HG02763 (cell line): ENCODE measurements around the gene TBCA.
"Not testable (repeated sequence)": the region's sequence is repeated elsewhere in the genome, so short reads cannot be mapped to it uniquely, and the experiment has no call there.

Source experiments
- ATAC-seq: cut with Tn5 transposase; IDR thresholded peaks from one replicate; pipeline ENCODE4 v1.9.1; 2021; ENCODE audit warnings: mild to moderate bottlenecking, moderate library complexity; ENCODE audit not compliant: unreplicated experiment

The TBCA gene

GRCh38 chr5:77718934-77719610 lies 57.1 kb downstream of the TBCA start:
- no peak for ATAC-seq

- no peak for ATAC-seq
Measured at GRCh38 chr5:77709993-77710685, 66.0 kb downstream of the TBCA start.

DNA sequence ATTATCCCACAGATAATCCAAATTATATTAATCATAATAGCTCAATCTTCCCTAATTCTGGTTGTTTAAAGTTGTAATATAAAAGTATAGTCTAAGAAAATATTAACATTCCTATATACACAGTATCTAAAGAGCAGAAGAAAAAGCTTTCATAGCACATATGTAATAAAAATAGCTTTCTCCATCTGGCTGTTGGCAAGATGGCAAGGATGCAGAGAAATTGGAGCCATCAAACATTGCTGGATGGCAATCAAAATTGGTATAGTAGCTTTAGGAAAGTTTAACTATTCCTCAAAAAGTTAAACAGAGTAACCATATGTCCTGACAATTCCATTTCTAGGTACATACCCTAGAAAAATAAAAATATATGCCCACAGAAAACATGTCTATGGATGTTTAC lies 66.8 kb downstream of the TBCA start:
- ATAC-seq = no peak

- ATAC-seq = no peak
Measured at GRCh38 chr5:77707791-77708190, 68.3 kb downstream of the TBCA start.

- not testable (repeated sequence) for ATAC-seq
Measured at GRCh38 chr5:77699569-77699968, 76.6 kb downstream of the TBCA start.

- no peak for ATAC-seq
Measured at GRCh38 chr5:77698920-77699319, 77.2 kb downstream of the TBCA start.

DNA sequence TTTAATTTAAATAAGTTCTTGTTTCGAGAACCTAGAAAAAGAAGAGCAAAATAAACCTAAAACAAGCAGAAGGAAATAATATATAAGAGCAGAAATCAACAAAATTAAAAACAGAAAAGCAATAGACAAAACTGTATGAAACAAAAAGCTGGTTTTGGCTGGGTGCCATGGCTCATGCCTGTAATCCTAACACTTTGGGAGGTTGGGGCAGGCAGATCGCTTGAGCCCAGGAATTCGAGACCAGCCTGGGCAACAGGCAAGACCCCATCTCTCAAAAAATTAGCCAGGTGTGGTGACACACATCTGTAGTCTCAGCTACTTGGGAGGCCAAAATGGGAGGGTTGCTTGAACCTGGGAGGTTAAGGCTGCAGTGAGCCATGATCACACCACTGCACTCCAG lies 78.4 kb downstream of the TBCA start:
- no peak for ATAC-seq

DNA sequence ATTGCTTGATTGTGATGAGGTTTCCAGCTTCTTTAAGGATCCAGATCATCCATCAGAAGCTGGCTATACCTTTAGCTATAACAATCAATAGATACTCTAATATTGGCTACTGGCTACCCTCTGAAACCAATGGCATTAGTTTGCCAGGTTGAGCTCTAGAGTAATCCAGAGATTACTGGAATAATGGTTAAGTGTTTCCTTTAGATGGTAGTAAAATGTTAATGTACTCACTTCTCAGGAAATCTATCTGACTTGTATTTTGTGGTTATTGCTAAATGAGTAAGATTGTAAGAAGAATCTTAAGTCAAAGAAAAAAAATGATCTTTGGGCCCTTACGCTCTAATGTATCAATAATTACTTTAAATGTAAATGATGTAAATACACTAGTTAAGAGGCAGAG lies 80.0 kb downstream of the TBCA start:
- ATAC-seq = no peak

DNA sequence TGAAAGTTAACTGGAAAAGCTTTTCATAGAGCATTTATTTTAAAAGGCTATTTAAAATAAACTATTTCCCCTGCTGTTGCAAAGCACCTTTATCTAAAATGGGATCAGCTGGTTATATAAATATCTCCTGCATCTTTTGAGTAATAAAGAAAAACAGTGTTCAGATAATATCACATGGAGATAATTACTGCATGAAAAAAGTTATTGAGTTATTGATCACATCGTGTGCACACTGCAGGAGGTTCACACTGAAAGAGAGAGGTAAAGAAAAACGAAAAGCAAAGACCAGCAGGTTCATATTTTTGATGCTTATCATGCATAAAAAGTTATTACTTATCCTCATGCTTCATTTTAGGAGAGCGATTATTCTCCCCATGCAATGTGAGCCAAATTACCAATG lies 82.2 kb downstream of the TBCA start:
- no peak for ATAC-seq

DNA sequence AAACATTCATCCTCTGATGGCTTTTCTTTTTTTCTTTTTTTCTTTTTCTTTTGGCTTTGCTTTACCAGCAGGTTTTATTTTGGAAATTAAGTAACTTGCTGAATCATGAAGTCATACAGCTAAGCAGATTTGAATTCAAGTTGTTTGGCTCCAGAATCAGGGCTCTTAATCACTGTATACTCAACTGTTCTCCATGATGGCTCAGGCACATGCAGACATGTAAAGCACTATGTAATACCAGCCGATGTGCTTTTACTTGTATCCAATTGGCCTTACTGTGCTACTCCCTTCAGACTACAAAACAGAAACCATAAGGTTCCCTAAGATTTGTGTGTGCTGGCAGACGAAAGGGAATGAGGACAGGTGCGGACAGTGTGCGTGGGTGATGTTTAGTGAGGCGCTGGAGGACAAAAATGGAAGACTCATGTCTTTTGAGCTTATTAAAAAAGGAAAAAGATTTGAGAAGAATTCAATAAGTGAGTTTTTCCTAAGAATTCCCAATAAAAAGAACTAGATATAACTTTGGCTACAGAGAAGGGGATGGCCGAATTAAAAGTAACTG lies 92.9 kb downstream of the TBCA start:
- no peak for ATAC-seq

- no peak for ATAC-seq
Measured at GRCh38 chr5:77670526-77670925, 105.6 kb downstream of the TBCA start.

GRCh38 chr5:77669677-77670076 lies 106.5 kb downstream of the TBCA start:
- no peak for ATAC-seq

DNA sequence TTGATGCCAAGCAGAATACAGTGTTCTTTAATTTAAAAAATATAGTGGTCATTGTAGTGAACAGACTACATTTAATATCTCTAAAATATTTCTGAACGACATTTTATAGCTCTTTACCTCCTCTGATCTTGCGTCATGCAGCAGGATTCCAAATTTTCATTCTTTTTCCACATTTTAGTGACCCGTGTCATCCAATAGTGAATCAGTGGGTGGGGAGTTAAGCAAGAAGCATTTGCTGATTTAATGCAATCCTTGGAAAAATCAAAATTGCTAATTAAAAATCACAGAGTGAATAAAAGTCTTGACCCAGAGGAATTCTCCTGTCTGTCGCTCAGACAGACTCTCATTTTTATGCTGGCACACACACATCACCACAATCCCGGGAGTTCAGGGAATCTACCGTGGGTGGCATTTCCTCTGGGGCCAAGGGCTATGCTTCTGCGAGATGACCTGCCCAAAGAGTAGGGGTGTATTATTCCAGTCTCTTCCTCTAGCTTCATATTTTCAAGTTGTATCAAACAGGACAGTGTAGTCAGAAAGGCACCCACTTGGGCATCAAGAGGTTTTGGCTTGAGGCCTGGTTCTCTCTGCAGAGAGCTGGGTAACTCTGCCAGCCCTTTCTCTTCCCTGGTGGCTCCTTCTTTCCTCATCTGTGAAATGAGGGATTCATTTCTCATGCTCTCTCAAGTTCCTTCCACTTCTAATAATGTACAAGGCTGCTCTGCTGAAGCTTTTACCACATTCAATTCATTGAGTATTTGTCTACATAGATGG lies 112.9 kb downstream of the TBCA start:
- no peak for ATAC-seq

DNA sequence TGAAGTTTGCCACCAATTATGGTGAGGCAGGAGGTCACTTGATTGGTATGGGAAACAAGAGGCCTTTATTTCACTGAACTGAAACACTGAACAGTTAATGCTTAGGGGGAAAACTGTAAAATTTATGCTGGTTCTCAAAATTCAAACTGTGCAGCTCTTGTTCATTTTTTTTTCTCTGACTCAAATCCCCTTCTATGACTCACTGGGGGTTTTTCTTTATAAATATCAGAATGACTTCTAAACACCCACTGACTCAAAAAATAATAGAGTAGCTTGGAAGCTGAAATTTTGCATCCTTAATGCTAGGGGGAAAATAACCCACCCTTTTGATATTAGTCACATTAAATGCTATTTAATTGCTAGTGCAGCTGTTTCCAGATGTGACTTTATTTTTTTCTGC lies 113.5 kb downstream of the TBCA start:
- ATAC-seq = no peak

- no peak for ATAC-seq
Measured at GRCh38 chr5:77658662-77659061, 117.5 kb downstream of the TBCA start.

DNA sequence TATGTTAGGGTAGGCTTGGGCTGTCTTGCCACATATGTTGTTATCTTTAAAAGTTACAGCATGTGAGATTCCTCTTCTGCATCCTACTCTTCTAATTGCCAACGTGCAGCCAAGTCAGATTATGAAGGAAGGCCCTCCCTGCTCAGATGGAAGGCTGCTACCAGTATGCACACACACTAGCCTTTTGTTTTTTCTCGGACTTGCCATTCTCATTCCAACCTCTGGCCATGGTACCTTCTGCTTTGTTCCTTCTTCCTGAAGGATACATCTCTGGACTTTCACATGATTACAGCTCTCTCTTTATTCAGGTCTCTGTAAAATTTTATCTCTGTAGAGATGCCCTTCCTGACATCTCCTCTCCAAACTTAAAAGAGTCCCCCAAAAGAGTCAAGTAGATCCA lies 124.8 kb downstream of the TBCA start:
- ATAC-seq = no peak

DNA sequence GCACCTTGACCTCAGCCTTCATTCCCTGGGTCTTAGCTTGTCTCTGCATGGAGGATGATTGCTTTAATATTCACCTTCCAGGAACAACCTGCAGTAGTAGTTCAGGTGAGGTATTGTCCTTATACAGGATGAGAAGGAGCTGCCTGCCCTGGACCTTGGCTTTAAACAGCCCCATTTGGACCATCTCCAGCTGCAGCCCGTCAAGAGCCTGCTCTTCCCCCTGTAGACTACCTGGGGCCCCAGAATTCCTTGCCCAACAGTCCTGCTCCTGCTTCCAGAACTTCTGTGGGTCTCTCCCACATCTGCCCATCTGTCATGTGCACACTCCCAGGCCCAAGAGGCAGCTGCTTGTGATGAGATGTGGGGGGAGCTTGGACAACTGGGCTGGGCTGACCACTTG lies 125.5 kb downstream of the TBCA start:
- ATAC-seq = no peak

DNA sequence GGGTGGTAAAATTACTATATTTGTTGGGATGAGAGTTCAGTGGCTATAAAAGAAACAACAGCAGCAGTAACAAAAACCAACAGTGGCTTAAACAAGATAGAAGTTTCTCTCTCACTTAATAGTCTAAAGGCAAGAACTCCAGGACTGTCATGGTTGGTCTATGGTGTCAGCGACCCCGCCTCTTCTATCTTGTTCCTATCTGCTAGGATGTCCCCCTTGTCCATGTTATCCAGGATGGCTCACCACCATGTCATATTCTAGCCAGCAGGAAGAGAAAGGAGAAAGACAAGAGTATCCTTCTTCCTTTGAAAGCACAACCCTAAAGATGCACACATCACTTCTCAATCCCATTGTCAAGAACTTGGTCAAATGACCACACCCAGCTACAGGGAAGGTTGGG lies 126.4 kb downstream of the TBCA start:
- ATAC-seq = no peak

- no peak for ATAC-seq
Measured at GRCh38 chr5:77645995-77646639, 130.0 kb downstream of the TBCA start.

- ATAC-seq = no peak
Measured at GRCh38 chr5:77645158-77645994, 130.8 kb downstream of the TBCA start.
